ENCODE results near the gene GALNT2. TPM values are rescaled to one million over a fixed set of nuclear protein-coding genes. Genes with fewer than 3 reads are reported as not detected.

The GALNT2 gene
- total and polyA plus RNA-seq, 10 of the 15 experiments (the other 5 are each of a cell fraction or from before 2014, with no cell fraction given): 0.52 to 27.7 (median 16.3) TPM

DNA sequence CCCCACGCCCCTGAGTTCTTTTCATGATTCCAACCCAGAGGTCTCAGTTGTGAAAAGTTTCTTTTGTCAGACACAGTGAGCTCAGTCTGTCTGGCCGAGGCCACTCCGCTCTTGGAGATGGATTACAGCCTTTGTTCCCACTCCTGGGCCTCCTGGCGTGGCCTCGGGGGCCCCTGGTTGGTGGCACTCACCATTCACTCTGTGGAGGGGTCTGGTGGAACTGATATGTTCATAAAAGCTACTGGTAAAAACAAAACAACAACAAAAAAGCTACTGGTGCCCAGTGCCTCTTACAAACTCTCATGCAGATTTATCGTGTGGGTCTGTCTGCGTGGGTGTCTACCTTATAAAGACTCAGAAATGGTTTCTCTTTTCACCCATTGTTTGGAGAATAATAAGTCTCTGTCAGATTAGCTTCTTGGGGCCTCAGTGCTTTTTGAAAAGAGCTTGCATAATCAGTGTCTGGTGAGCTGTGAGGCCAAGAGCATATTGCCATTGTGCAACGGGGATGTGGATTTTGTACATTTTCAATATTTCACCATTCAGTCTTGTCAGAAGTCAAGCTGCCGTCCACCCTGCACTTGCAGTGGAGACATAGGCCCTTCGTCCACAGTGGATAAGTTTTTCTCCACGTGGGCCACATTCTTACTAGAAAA is 86.7 kb downstream of the GALNT2 start (continued):
- TF ChIP-seq, protein P1, sequence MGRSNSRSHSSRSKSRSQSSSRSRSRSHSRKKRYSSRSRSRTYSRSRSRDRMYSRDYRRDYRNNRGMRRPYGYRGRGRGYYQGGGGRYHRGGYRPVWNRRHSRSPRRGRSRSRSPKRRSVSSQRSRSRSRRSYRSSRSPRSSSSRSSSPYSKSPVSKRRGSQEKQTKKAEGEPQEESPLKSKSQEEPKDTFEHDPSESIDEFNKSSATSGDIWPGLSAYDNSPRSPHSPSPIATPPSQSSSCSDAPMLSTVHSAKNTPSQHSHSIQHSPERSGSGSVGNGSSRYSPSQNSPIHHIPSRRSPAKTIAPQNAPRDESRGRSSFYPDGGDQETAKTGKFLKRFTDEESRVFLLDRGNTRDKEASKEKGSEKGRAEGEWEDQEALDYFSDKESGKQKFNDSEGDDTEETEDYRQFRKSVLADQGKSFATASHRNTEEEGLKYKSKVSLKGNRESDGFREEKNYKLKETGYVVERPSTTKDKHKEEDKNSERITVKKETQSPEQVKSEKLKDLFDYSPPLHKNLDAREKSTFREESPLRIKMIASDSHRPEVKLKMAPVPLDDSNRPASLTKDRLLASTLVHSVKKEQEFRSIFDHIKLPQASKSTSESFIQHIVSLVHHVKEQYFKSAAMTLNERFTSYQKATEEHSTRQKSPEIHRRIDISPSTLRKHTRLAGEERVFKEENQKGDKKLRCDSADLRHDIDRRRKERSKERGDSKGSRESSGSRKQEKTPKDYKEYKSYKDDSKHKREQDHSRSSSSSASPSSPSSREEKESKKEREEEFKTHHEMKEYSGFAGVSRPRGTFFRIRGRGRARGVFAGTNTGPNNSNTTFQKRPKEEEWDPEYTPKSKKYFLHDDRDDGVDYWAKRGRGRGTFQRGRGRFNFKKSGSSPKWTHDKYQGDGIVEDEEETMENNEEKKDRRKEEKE (IDR thresholded peaks at IDR 0.05): no peak
- TF ChIP-seq, protein P2, sequence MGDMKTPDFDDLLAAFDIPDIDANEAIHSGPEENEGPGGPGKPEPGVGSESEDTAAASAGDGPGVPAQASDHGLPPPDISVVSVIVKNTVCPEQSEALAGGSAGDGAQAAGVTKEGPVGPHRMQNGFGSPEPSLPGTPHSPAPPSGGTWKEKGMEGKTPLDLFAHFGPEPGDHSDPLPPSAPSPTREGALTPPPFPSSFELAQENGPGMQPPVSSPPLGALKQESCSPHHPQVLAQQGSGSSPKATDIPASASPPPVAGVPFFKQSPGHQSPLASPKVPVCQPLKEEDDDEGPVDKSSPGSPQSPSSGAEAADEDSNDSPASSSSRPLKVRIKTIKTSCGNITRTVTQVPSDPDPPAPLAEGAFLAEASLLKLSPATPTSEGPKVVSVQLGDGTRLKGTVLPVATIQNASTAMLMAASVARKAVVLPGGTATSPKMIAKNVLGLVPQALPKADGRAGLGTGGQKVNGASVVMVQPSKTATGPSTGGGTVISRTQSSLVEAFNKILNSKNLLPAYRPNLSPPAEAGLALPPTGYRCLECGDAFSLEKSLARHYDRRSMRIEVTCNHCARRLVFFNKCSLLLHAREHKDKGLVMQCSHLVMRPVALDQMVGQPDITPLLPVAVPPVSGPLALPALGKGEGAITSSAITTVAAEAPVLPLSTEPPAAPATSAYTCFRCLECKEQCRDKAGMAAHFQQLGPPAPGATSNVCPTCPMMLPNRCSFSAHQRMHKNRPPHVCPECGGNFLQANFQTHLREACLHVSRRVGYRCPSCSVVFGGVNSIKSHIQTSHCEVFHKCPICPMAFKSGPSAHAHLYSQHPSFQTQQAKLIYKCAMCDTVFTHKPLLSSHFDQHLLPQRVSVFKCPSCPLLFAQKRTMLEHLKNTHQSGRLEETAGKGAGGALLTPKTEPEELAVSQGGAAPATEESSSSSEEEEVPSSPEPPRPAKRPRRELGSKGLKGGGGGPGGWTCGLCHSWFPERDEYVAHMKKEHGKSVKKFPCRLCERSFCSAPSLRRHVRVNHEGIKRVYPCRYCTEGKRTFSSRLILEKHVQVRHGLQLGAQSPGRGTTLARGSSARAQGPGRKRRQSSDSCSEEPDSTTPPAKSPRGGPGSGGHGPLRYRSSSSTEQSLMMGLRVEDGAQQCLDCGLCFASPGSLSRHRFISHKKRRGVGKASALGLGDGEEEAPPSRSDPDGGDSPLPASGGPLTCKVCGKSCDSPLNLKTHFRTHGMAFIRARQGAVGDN (IDR thresholded peaks at IDR 0.05): no peak
- TF ChIP-seq EGR1 (IDR thresholded peaks at IDR 0.05; ENCODE audit: borderline replicate concordance in 1 of 2, low read depth in 2 of 2, low read length in 2 of 2): no peak
- TF ChIP-seq, protein P3, sequence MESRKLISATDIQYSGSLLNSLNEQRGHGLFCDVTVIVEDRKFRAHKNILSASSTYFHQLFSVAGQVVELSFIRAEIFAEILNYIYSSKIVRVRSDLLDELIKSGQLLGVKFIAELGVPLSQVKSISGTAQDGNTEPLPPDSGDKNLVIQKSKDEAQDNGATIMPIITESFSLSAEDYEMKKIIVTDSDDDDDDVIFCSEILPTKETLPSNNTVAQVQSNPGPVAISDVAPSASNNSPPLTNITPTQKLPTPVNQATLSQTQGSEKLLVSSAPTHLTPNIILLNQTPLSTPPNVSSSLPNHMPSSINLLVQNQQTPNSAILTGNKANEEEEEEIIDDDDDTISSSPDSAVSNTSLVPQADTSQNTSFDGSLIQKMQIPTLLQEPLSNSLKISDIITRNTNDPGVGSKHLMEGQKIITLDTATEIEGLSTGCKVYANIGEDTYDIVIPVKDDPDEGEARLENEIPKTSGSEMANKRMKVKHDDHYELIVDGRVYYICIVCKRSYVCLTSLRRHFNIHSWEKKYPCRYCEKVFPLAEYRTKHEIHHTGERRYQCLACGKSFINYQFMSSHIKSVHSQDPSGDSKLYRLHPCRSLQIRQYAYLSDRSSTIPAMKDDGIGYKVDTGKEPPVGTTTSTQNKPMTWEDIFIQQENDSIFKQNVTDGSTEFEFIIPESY (IDR thresholded peaks at IDR 0.05): no peak
- TF ChIP-seq SMC3 (IDR thresholded peaks at IDR 0.05; ENCODE audit: borderline replicate concordance, low read length): no peak
- no peak for TF ChIP-seq CBX5 (IDR thresholded peaks at IDR 0.05; ENCODE audit: low read depth)
- TF ChIP-seq, protein P4, sequence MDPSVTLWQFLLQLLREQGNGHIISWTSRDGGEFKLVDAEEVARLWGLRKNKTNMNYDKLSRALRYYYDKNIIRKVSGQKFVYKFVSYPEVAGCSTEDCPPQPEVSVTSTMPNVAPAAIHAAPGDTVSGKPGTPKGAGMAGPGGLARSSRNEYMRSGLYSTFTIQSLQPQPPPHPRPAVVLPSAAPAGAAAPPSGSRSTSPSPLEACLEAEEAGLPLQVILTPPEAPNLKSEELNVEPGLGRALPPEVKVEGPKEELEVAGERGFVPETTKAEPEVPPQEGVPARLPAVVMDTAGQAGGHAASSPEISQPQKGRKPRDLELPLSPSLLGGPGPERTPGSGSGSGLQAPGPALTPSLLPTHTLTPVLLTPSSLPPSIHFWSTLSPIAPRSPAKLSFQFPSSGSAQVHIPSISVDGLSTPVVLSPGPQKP (IDR thresholded peaks at IDR 0.05; ENCODE audit: low read depth, low read length): no peak
- no peak for TF ChIP-seq RBBP5 (conservative IDR thresholded peaks at IDR 0.05)
- TF ChIP-seq, protein P5, sequence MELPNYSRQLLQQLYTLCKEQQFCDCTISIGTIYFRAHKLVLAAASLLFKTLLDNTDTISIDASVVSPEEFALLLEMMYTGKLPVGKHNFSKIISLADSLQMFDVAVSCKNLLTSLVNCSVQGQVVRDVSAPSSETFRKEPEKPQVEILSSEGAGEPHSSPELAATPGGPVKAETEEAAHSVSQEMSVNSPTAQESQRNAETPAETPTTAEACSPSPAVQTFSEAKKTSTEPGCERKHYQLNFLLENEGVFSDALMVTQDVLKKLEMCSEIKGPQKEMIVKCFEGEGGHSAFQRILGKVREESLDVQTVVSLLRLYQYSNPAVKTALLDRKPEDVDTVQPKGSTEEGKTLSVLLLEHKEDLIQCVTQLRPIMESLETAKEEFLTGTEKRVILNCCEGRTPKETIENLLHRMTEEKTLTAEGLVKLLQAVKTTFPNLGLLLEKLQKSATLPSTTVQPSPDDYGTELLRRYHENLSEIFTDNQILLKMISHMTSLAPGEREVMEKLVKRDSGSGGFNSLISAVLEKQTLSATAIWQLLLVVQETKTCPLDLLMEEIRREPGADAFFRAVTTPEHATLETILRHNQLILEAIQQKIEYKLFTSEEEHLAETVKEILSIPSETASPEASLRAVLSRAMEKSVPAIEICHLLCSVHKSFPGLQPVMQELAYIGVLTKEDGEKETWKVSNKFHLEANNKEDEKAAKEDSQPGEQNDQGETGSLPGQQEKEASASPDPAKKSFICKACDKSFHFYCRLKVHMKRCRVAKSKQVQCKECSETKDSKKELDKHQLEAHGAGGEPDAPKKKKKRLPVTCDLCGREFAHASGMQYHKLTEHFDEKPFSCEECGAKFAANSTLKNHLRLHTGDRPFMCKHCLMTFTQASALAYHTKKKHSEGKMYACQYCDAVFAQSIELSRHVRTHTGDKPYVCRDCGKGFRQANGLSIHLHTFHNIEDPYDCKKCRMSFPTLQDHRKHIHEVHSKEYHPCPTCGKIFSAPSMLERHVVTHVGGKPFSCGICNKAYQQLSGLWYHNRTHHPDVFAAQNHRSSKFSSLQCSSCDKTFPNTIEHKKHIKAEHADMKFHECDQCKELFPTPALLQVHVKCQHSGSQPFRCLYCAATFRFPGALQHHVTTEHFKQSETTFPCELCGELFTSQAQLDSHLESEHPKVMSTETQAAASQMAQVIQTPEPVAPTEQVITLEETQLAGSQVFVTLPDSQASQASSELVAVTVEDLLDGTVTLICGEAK (IDR thresholded peaks at IDR 0.05; ENCODE audit: borderline replicate concordance): no peak
